Keratinocyte (primary cell): ENCODE measurements around the gene OBSCN.

Experiments
- CTCF ChIP-seq, 3 experiments: IDR thresholded peaks in 1 of 3; conservative IDR thresholded peaks in 1 of 3; optimal IDR thresholded peaks in 1 of 3; 2 replicates in 2 of 3; 3 replicates in 1 of 3; pipeline versions ENCODE3 to v1.5.1; 2011; ENCODE audit warnings: low read length in 3 of 3, mild to moderate bottlenecking in 3 of 3, moderate library complexity in 2 of 3, control low read depth in 1 of 3, inconsistent platforms in 1 of 3; ENCODE audit not compliant: insufficient read depth in 2 of 3; ENCODE audit errors: extremely low read depth in 1 of 3
- EZH2 ChIP-seq: IDR thresholded peaks from one replicate; pipeline ENCODE4 v1.6.1; 2012; ENCODE audit warnings: inconsistent platforms, mild to moderate bottlenecking, low read length, moderate library complexity

GRCh38 chr1:228317411-228317828 lies 109.6 kb downstream of the OBSCN start:
- TF ChIP-seq EZH2 (no peak), CTCF (optimal IDR thresholded peaks at IDR 0.05 in 1 of 3, IDR thresholded peaks at IDR 0.05 in 1 of 3, conservative IDR thresholded peaks at IDR 0.05 in 1 of 3; ENCODE audit: extremely low read depth in 1 of 3, insufficient read depth in 2 of 3, low read length in 3 of 3) (no peak)
